ENCODE measurements around the gene COX7A2. TPM values are rescaled to one million over a fixed set of nuclear protein-coding genes. Genes with fewer than 3 reads are reported as not detected.

The COX7A2 gene
- total and polyA plus RNA-seq, 8 donors = 76.5 to 214 (median 131) TPM

DNA sequence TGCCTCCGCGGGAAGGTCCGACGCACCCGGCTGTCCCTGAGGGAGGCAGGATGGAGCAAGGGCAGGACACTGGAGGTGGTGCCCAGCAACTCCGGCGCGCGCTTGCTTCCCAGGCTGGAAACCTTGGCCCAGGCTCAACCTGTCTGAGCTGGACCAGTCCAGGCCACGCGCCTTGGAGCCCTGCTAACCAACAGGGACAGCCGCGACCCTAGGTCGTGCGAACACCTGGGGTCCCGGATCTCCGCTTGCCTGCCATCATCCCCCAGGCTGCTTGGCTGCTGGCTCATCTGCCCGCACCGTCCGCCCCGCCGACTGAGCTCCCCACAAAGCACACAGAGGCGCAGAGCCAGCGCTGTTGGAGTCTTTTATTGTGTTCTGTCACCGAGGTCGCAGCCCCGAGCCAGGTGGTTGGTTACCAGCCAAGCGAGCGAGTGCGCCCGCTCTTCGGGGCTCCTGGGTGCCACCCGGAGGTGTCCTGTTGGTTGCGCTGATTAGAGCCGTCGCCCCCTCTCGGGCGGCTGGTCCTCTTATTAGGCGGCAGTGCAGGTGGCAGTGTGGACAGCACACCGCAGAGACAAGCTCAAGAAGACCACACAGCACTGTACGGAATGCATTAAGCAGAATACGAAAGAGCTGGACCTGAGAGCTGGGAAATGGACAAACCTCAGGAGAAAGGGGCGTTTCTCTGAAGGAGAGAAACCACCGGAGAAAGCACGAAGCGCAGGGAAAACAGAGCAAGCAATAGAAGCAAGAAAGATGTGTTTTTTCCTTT lies 41.5 kb downstream of the COX7A2 start:
- no peak for ATAC-seq
- H3K4me1 ChIP-seq = peaks cover 0 to 12% (median 6%) of the 10 kb centered on the region in 3 donors
- DNase-seq = peak in 2 of 6 donors; percentile 60 to 81
- no peaks in the 10 kb centered on the region for H3K36me3 ChIP-seq
- no peaks in the 10 kb centered on the region for H3K9me3 ChIP-seq
- no peak for FAIRE-seq
- intact Hi-C loops (cut with DNase I) = loop anchor here in 1 of 3 donors (10.0 kb wide), 3 partner anchors 797 to 1477 kb away; no protein-coding TSS in a partner anchor
- TF ChIP-seq CTCF (IDR thresholded peaks at IDR 0.05) = no peak
- 23 to 40% methylated on average over 46 of the region's 46 CpGs for WGBS, 2 donors
- peak overlapping the region in 1 of 4 donors; percentile 4 for H3K4me3 ChIP-seq
- H3K27ac ChIP-seq = no peak overlapping the region
- peaks cover 0 to 24% (median 0%) of the 10 kb centered on the region in 4 donors for H3K27me3 ChIP-seq

- H3K4me3 ChIP-seq = no peak overlapping the region
- DNase-seq = no peak
- no peak overlapping the region for H3K27ac ChIP-seq
- peaks cover 0 to 12% (median 6%) of the 10 kb centered on the region in 3 donors for H3K4me1 ChIP-seq
- H3K9me3 ChIP-seq = no peaks in the 10 kb centered on the region
- peaks cover 0 to 15% (median 0%) of the 10 kb centered on the region in 4 donors for H3K27me3 ChIP-seq
- intact Hi-C loops (cut with DNase I) = loop anchor here in 1 of 3 donors (10.0 kb wide), 3 partner anchors 796 to 1476 kb away; no protein-coding TSS in a partner anchor
- no peak for ATAC-seq
- FAIRE-seq = no peak
- 40% methylated on average over 1 of the region's 1 CpG for WGBS, 2 donors
- no peak for TF ChIP-seq CTCF (IDR thresholded peaks at IDR 0.05)
- no peaks in the 10 kb centered on the region for H3K36me3 ChIP-seq
These were observed 42.6 kb downstream of the COX7A2 start for GRCh38 chr6:75201021-75201420.

DNA sequence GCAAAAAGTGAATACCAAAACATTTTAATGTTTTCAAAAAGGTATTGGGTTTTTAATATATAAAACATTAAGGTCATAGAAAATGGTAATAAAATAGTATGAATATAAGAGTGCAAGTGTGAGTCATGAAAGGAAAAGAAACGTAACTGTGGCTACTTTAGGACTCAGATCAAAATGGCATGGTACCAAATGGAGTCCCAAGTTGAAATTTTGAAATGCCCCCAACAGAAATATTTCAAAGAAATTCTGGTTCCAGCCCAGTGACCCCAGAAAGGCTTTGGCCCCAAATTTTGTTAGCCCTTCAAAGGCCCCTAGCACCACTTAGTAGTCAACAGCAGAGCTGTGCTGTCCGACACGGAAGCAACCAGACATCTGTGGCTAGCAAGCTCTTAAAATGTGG lies 43.7 kb downstream of the COX7A2 start:
- Histone ChIP-seq H3K4me3 (no peak overlapping the region), H3K4me1 (peaks cover 0 to 6% (median 4%) of the 10 kb centered on the region in 3 donors), H3K9me3 (no peaks in the 10 kb centered on the region), H3K27me3 (peaks cover 0 to 6% (median 0%) of the 10 kb centered on the region in 4 donors), H3K36me3 (no peaks in the 10 kb centered on the region), H3K27ac (no peak overlapping the region)
- DNase-seq (no peak), FAIRE-seq (peak; percentile 70), ATAC-seq (no peak)
- intact Hi-C loops (cut with DNase I) = loop anchor here in 1 of 3 donors (10.0 kb wide), 3 partner anchors 795 to 1475 kb away; no protein-coding TSS in a partner anchor
- 88 to 92% methylated on average over 3 of the region's 3 CpGs for WGBS, 2 donors
- TF ChIP-seq CTCF (IDR thresholded peaks at IDR 0.05) = no peak

- no peak for ATAC-seq
- no peak for TF ChIP-seq CTCF (IDR thresholded peaks at IDR 0.05)
- H3K36me3 ChIP-seq = no peaks in the 10 kb centered on the region
- no peaks in the 10 kb centered on the region for H3K4me1 ChIP-seq
- H3K4me3 ChIP-seq = no peak overlapping the region
- H3K27ac ChIP-seq = no peak overlapping the region
- no peaks in the 10 kb centered on the region for H3K27me3 ChIP-seq
- WGBS, 2 donors = 45 to 47% methylated on average over 2 of the region's 2 CpGs
- intact Hi-C loops (cut with DNase I) = no loop called here
- DNase-seq = no peak
- no peak for FAIRE-seq
- no peaks in the 10 kb centered on the region for H3K9me3 ChIP-seq
These were observed 47.4 kb downstream of the COX7A2 start for GRCh38 chr6:75196081-75196687.
